HCT116 (cell line): ENCODE data around the gene AMN. TPM values are rescaled to one million over a fixed set of nuclear protein-coding genes. Genes with fewer than 3 reads are reported as not detected.

Experiments used
- ATAC-seq: fragments of 200-7000 bp; cut with Tn5 transposase; 2 replicates; pipeline ENCODE4 v1.9.1; 2020; ENCODE audit warnings: mild to moderate bottlenecking, moderate library complexity
- BruUV-seq: library from RNA; stranded (reverse); fragments of 400-500 nt; replicated peaks from 2 replicates; lab custom pipeline; 2021; lab: Mats Ljungman, UMichigan
- CTCF ChIA-PET: fragments of 300-600 bp; sonication (Branson Sonifier 250); formaldehyde crosslinking; loops from one replicate; lab custom pipeline; 2021; ENCODE audit warnings: antibody characterized with exemption; lab: Charles Lee
- POLR2A ChIA-PET: fragments of 300-600, 350-600 bp; sonication (Branson Sonifier 250); formaldehyde crosslinking; loops from one replicate; lab custom pipeline; 2021; ENCODE audit warnings: antibody characterized with exemption; lab: Charles Lee
- RAD21 ChIA-PET, 2 experiments: fragments of 300-600 bp; sonication (Branson Sonifier 250); formaldehyde crosslinking; loops; one replicate each; lab custom pipeline; 2023; ENCODE audit warnings: low total read pairs in 2 of 2; ENCODE audit not compliant: uncharacterized antibody in 2 of 2, unreplicated experiment in 2 of 2, low non-redundant PET in 1 of 2; lab: Charles Lee
- DNase-seq: peaks from one replicate; pipeline ENCODE4 v3.0.0-alpha.2; 2010; ENCODE audit warnings: low read depth, low spot score
- H2AFZ ChIP-seq: fragments of 200-600 bp; shearing (Covaris generic), sonication (generic); 2 replicates; pipeline ENCODE4 v1.6.1; 2017; ENCODE audit warnings: low read depth, mixed run types, mixed read lengths, antibody characterized with exemption, low read length; ENCODE audit not compliant: poor library complexity, severe bottlenecking
- H3K27ac ChIP-seq: 2 replicates; pipeline ENCODE4 v1.5.1; 2012; ENCODE audit warnings: low read depth, low read length
- H3K27me3 ChIP-seq: fragments of 200-600 bp; sonication (generic); 2 replicates; pipeline ENCODE4 v1.6.1; 2016; ENCODE audit warnings: mixed run types, low read length, mixed read lengths; ENCODE audit not compliant: insufficient read depth
- H3K36me3 ChIP-seq, 2 experiments: fragments of 200-500 bp in 1 of 2; fragments of 200-600 bp in 1 of 2; sonication (Bioruptor generic) in 1 of 2; sonication (generic) in 1 of 2; 2 replicates each; pipeline versions ENCODE4 v1.5.1 to v1.6.1; 2014 to 2016; ENCODE audit warnings: low read length in 2 of 2, inconsistent platforms in 1 of 2, mixed read lengths in 1 of 2, mixed run types in 1 of 2; ENCODE audit not compliant: insufficient read depth in 2 of 2, control insufficient read depth in 1 of 2
- H3K4me1 ChIP-seq, 2 experiments: fragments of 200-600 bp in 1 of 2; sonication (generic) in 1 of 2; 2 replicates each; pipeline versions ENCODE4 v1.5.1 to v1.6.1; 2012 to 2017; ENCODE audit warnings: low read length in 2 of 2, inconsistent platforms in 1 of 2, mild to moderate bottlenecking in 1 of 2, mixed read lengths in 1 of 2, mixed run types in 1 of 2, moderate library complexity in 1 of 2; ENCODE audit not compliant: insufficient read depth in 2 of 2, control insufficient read depth in 1 of 2
- H3K4me2 ChIP-seq: fragments of 200-600 bp; sonication (generic); 2 replicates; pipeline ENCODE4 v1.6.1; 2017; ENCODE audit warnings: mixed run types, low read length, mixed read lengths
- H3K4me3 ChIP-seq, 2 experiments: fragments of 200-600 bp in 1 of 2; sonication (generic) in 1 of 2; replicated peaks in 1 of 2; 2 replicates each; pipeline ENCODE4 v1.5.1; 2011 to 2016; ENCODE audit warnings: low read length in 2 of 2, control low read depth in 1 of 2, low read depth in 1 of 2, mild to moderate bottlenecking in 1 of 2, mixed read lengths in 1 of 2, mixed run types in 1 of 2
- H3K79me2 ChIP-seq: fragments of 200-600 bp; sonication (generic); 2 replicates; pipeline ENCODE4 v1.6.1; 2017; ENCODE audit warnings: mild to moderate bottlenecking, mixed run types, low read length, moderate library complexity, mixed read lengths; ENCODE audit not compliant: insufficient read depth
- H3K9ac ChIP-seq: fragments of 200-600 bp; sonication (generic); 2 replicates; pipeline ENCODE4 v1.6.1; 2016; ENCODE audit warnings: low read length, mixed read lengths
- H3K9me2 ChIP-seq: fragments of 200-600 bp; sonication (generic), shearing (Covaris generic); 2 replicates; pipeline ENCODE4 v1.6.1; 2017; ENCODE audit warnings: mixed run types, mild to moderate bottlenecking, moderate library complexity; ENCODE audit not compliant: insufficient read depth
- H3K9me3 ChIP-seq, 2 experiments: fragments of 200-500 bp in 1 of 2; fragments of 200-600 bp in 1 of 2; sonication (Bioruptor generic) in 1 of 2; sonication (generic) in 1 of 2; 2 replicates each; pipeline ENCODE4 v1.6.1; 2014 to 2017; ENCODE audit warnings: low read length in 2 of 2, mixed read lengths in 2 of 2, inconsistent platforms in 1 of 2, low read depth in 1 of 2, mild to moderate bottlenecking in 1 of 2, mixed run types in 1 of 2, moderate library complexity in 1 of 2; ENCODE audit not compliant: control insufficient read depth in 1 of 2, insufficient read depth in 1 of 2
- H4K20me1 ChIP-seq: fragments of 200-600 bp; sonication (generic), shearing (Covaris generic); 2 replicates; pipeline ENCODE4 v1.6.1; 2017; ENCODE audit warnings: mixed run types, mild to moderate bottlenecking, moderate library complexity; ENCODE audit not compliant: insufficient read depth
- CTCF ChIP-seq, 3 experiments: fragments of 200-600 bp in 1 of 3; sonication (generic) in 1 of 3; IDR thresholded peaks in 2 of 3; conservative IDR thresholded peaks in 1 of 3; 2 replicates each; pipeline ENCODE4 v1.5.1; 2012 to 2017; ENCODE audit warnings: low read depth in 2 of 3, low read length in 2 of 3, antibody characterized with exemption in 1 of 3, borderline replicate concordance in 1 of 3, control low read depth in 1 of 3, mild to moderate bottlenecking in 1 of 3, mixed read lengths in 1 of 3, mixed run types in 1 of 3, moderate library complexity in 1 of 3; ENCODE audit not compliant: insufficient read depth in 1 of 3
- EZH2 ChIP-seq: fragments of 200-600 bp; sonication (generic); IDR thresholded peaks from 2 replicates; pipeline ENCODE4 v1.6.1; 2017; ENCODE audit warnings: antibody characterized with exemption, mixed run types
- EZH2phosphoT487 ChIP-seq: fragments of 200-600 bp; IDR thresholded peaks from 2 replicates; pipeline ENCODE4 v1.6.1; 2018; ENCODE audit warnings: antibody characterized with exemption, borderline replicate concordance
- JUND ChIP-seq: IDR thresholded peaks from 2 replicates; pipeline ENCODE4 v1.6.1; 2012
- POLR2A ChIP-seq: IDR thresholded peaks from 2 replicates; pipeline ENCODE4 v1.7.0; 2011; ENCODE audit warnings: borderline replicate concordance; ENCODE audit not compliant: insufficient read depth, insufficient read length; ENCODE audit errors: extremely low read depth
- RAD21 ChIP-seq: IDR thresholded peaks from 2 replicates; pipeline ENCODE4 v1.6.1; 2012; ENCODE audit warnings: low read depth, mild to moderate bottlenecking
- REST ChIP-seq: IDR thresholded peaks from 2 replicates; pipeline ENCODE4 v1.6.1; 2012; ENCODE audit warnings: low read depth
- SP1 ChIP-seq: IDR thresholded peaks from 2 replicates; pipeline ENCODE4 v1.6.1; 2012; ENCODE audit warnings: low read depth
- TCF7L2 ChIP-seq: IDR thresholded peaks from 2 replicates; pipeline ENCODE4 v1.7.0; 2011; ENCODE audit warnings: borderline replicate concordance, inconsistent platforms; ENCODE audit not compliant: insufficient read depth, insufficient read length; ENCODE audit errors: extremely low read depth
- YY1 ChIP-seq: IDR thresholded peaks from 2 replicates; pipeline ENCODE4 v1.6.1; 2011; ENCODE audit warnings: low read length, low read depth, moderate library complexity, mild to moderate bottlenecking; ENCODE audit not compliant: insufficient replicate concordance; ENCODE audit errors: extremely low read depth
- ZFX ChIP-seq: fragments of 450-650 bp; IDR thresholded peaks from 2 replicates; pipeline ENCODE4 v1.6.1; 2017
- intact Hi-C: fragments of 100-400 bp; cut with micrococcal nuclease; formaldehyde crosslinking; loops from 2 replicates; pipeline ENCODE4 v1.10.0; 2022
- total RNA-seq: library from RNA; stranded (reverse); gene quantifications from one replicate; pipeline ENCODE4 v1.2.1, GENCODE V29; 2021; ENCODE audit not compliant: unreplicated experiment
- TF ChIP-seq, protein P1 (sequence below): IDR thresholded peaks from 2 replicates; pipeline ENCODE4 v1.6.1; 2012

Gene AMN
- total RNA-seq, 1 experiment from 2014 or later = 5.7 TPM

GRCh38 chr14:102901633-102902032 lies 20.8 kb upstream of the AMN start:
- ChIA-PET POLR2A (no interaction called here), CTCF (no interaction called here), RAD21 (no interaction called here)
- no peaks in the 10 kb centered on the region for H3K4me1 ChIP-seq
- no peak overlapping the region for H2AFZ ChIP-seq
- H3K27me3 ChIP-seq = no peaks in the 10 kb centered on the region
- intact Hi-C loops = no loop called here
- no peak for DNase-seq
- no TSS peak for BruUV-seq
- H3K9me2 ChIP-seq = no peaks in the 10 kb centered on the region
- ATAC-seq = no peak
- H4K20me1 ChIP-seq = no peaks in the 10 kb centered on the region
- H3K9ac ChIP-seq = no peak overlapping the region
- H3K79me2 ChIP-seq = no peaks in the 10 kb centered on the region
- peaks cover 0 to 20% of the 10 kb centered on the region in 2 experiments; a peak in 2 of 4 replicates for H3K36me3 ChIP-seq
- no peak overlapping the region for H3K4me2 ChIP-seq
- no peak overlapping the region for H3K4me3 ChIP-seq
- H3K27ac ChIP-seq = no peak overlapping the region
- no peaks in the 10 kb centered on the region for H3K9me3 ChIP-seq
- TF ChIP-seq RAD21 = no peak
- no peak for TF ChIP-seq EZH2
- TF ChIP-seq, protein P1, sequence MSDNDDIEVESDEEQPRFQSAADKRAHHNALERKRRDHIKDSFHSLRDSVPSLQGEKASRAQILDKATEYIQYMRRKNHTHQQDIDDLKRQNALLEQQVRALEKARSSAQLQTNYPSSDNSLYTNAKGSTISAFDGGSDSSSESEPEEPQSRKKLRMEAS = no peak
- no peak for TF ChIP-seq CTCF (IDR thresholded peaks at IDR 0.05 in 2 of 3, conservative IDR thresholded peaks at IDR 0.05 in 1 of 3; ENCODE audit: borderline replicate concordance in 1 of 3, insufficient read depth in 1 of 3, low read depth in 2 of 3, low read length in 2 of 3)
- no peak for TF ChIP-seq POLR2A
- no peak for TF ChIP-seq JUND

DNA sequence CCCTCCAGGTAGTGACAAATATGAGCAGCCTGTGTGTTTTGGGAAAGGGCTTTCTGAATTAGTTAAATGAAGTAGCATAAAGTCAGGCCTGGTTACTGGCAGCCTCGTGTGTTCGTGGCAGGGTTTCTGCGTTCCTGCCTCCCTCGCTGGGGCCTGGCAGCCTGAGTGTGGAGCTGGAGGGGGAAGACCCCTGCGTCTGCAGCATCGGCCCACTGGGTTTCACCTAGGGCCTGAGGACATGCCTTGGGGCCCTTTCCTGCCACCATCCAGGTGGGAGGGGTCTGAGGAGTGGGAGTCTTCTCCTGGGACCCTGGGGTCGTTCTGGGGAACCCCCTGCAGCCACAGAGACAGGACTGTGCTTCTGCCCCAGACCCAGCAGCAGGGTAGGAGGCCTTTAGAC lies 20.4 kb upstream of the AMN start:
- H2AFZ ChIP-seq = no peak overlapping the region
- H3K79me2 ChIP-seq = no peaks in the 10 kb centered on the region
- H3K36me3 ChIP-seq = peaks cover 0 to 23% of the 10 kb centered on the region in 2 experiments; a peak in 2 of 4 replicates
- RAD21 ChIA-PET = no interaction called here
- no peak overlapping the region for H3K27ac ChIP-seq
- no peaks in the 10 kb centered on the region for H3K4me1 ChIP-seq
- intact Hi-C loops = no loop called here
- POLR2A ChIA-PET = no interaction called here
- no peaks in the 10 kb centered on the region for H3K9me3 ChIP-seq
- BruUV-seq = no TSS peak
- H3K4me3 ChIP-seq = no peak overlapping the region
- no peak overlapping the region for H3K9ac ChIP-seq
- H3K9me2 ChIP-seq = no peaks in the 10 kb centered on the region
- CTCF ChIA-PET = no interaction called here
- H3K4me2 ChIP-seq = no peak overlapping the region
- TF ChIP-seq JUND (no peak), EZH2phosphoT487 (no peak), RAD21 (no peak), ZFX (no peak), TCF7L2 (no peak), SP1 (no peak), REST (no peak), YY1 (no peak)
- ATAC-seq (no peak), DNase-seq (no peak)
- no peaks in the 10 kb centered on the region for H4K20me1 ChIP-seq
- H3K27me3 ChIP-seq = no peaks in the 10 kb centered on the region
